SK-N-MC (cell line): Measurements from ENCODE around the gene KRT33B.

Experiments used
- FOXP2 ChIP-seq: optimal IDR thresholded peaks from 2 replicates; pipeline ENCODE3; 2011; ENCODE audit warnings: mild to moderate bottlenecking, moderate library complexity; ENCODE audit not compliant: insufficient read depth; ENCODE audit errors: extremely low read length, control extremely low read depth
- POLR2AphosphoS5 ChIP-seq: IDR thresholded peaks from 2 replicates; pipeline ENCODE4 v1.6.1; 2012; ENCODE audit warnings: mild to moderate bottlenecking, low read depth, low read length, borderline replicate concordance

- TF ChIP-seq FOXP2 (no peak), POLR2AphosphoS5 (no peak)
Observed at GRCh38 chr17:41367426-41368075, 2.1 kb downstream of the KRT33B start.
